Measurements from ENCODE around the gene ZEB2.

ZEB2 gene

DNA sequence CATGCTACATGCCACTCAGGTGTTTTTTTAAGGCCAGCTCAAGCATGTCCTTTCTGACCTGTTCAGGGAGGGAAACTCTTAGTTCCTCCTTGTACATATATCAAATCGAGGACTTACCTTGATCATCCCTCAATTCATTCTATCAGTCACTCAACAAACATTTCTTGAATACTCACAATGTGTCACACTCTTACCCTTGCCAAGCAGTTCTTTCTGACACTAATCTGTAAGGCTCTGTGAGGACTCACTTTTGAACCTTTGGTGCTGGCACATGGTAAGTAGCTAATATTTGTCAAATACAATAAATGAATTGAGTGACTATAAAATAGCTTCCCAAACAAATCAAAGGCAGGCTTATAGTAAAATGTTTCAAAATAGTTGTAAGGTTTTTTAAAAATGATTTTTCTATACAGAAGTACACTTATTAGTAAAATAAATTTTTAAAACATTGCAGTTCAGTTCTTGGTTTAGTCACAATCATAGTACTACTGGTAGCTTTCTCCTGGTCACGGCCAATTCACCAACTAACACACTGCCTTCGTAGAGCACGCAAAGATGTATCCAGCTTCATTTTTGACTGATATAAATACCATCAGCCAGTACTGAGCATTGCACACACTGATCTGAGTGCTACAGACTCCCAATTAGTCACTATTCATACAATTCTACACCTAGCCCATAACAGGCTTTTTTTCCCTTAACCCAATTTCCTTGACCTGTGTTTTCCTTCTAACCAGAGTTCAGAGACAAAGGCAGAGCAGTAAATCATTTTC, 50.9 kb downstream of the ZEB2 start:
- DNase-seq = no peak

DNA sequence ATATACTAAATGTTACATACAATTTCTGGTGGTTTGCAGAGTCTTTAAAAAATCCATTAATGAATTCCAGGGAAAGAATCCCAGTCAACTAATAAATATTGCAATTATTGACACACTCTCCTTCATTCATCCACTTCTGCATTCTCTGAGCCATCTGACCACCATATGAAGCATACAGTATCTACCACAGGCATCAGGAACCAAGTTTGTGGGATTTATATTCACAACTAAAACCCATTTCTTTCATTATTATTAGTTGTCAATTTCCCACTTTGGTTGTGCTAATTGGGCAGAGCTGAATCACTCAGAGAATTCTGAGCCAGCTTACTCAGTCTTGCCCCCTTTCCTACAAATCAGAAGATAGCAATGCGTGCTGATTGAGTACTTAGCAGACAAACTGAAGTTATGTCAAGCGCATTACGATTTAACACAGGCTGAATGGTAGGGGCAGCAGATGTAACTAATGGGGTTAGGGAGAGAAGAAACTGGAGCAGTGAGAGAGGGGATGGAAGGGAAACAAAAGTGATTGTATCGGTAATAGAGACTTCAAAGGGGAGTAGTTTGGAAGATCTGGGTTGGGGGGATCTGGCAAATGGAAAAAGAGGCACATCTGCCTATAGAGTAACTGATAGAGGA, 52.3 kb downstream of the ZEB2 start:
- no peak for DNase-seq

DNA sequence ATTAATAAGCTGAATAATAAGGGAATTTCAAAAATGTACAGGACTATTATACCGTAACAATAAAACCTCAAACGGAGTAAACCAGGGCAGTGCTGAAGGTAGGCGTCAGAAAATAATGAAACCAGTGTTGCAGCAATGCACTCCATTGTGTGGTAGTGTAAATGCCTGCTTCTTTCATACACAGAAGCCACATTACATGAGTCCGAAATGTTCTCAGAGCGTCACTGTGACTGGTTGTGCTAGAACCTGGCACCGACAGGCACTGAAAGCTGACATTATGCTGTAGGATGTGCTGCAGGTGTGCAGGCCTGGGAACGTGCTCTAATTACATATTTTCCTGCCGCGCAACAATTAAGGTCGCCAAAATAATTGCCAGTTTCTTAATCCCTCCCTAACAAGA, 53.3 kb downstream of the ZEB2 start:
- DNase-seq = no peak

DNA sequence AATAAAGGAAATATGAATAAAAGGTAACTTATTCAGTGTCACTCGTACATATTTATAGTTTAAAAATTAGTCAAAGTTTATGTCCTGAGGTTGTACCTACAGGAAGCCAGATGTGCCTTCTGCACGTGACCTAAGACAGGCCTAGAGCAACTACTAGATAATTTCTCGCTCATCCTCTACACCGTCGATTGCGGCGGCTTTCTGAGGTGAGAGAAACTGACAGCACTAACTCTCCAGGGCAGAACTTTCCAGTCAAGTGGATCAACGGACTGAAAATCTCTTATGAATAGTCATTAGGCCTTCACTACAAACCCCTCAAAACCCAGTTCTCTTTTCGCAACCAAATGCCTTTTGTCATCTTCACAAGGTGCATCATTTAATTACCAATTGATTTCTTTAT, 54.2 kb downstream of the ZEB2 start:
- DNase-seq = no peak

DNA sequence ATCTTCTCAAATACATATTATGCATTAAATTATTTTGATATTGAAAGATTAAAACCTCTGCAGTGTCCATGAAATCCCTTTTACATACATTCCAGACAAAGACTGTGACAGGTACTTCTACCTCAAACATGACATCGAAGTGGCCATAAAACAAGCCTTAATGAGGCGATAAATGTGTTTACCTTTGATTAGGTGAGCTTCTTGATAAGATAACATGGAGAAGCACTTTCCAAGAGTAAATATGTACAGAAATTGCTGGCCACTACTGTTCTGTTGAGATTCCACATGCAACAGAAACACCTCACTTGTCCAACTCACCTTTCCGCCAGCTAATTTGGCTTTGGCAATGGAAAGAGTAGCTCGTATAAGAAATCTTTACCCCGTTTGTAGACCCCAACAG, 55.2 kb downstream of the ZEB2 start:
- no peak for DNase-seq

DNA sequence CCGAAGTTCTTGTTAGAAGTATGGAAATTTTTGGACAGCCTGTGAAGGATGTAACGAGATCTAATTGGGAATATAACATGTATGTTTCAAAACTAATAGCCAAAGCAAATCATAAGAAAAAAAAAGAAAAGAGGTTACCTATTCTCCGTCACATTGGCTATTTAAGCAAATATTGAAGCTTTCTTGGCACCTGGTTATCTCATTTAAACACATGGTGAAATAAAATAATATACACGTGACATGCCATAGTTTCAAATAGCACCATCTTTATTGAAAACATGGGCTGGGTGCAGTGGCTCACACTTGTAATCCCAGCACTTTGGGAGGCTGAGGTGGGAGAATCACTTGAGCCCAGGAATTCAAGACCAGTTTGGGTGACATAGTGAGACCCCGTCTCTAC, 56.7 kb downstream of the ZEB2 start:
- no peak for DNase-seq

DNA sequence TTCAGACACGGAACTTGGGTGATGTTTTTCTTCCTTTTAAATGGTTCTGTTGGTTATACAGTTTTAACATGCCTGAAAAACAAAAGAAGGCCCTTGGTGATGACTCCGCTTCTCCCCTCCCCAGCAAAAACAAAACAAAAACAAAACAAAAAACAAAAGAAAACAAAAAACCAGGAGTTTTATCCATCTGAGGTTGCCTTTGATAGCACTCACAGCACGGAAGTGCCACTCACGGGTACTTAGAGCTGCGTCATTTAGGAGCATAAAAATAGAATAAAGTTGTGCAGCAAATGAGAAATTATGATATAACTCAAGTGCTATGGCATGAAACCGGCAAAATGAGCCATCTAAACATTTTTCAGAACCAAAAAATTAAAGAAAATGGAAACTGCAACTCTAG, 57.7 kb downstream of the ZEB2 start:
- no peak for DNase-seq

DNA sequence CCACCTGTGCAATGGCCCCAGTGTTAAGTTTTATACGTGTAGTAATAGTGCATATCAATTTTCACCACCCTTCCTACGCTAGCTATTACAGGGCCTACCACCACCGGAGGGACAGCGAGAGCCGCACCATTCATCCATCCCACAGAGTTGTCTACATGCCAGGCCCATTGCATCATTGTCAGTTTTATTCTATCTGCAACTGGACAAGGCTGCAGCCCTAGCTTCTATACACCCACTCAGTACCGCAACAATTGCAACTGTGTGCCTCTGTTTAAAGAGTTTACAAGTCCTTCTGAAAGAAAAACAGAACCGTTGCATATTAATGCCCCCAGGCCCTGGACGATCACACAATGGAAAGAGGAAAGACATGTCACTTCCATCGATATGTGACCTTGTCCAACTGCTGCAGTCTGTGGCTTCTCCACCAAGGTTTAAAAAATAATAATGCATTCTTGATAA, 58.6 kb downstream of the ZEB2 start:
- DNase-seq = no peak

DNA sequence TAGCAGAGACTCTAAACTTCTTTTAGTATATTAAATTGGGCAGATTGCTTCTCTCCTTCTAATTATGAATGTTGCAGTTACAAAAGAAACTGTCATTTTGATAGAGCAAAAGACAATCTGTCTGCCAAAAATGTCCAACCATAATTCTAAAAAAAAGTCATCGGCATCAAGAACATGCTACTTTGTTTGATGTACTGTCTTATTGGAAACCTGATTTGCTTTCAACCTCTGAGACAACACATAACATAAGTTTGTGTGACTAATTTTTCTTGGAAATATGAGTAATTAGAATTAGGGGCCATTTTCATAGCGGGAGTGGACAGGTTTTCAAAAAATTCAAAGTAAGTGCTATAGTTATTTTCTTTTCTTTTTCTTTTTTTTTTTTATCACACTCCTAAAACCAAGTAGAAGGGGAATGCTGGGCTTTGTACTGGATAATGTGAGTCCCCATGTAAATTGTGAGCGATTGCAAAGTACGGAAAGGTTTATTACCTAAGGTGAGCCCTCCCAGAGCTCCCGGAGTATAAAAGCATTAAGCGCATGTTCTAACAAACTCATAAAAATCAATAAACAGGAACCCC, 59.1 kb downstream of the ZEB2 start:
- DNase-seq = no peak

DNA sequence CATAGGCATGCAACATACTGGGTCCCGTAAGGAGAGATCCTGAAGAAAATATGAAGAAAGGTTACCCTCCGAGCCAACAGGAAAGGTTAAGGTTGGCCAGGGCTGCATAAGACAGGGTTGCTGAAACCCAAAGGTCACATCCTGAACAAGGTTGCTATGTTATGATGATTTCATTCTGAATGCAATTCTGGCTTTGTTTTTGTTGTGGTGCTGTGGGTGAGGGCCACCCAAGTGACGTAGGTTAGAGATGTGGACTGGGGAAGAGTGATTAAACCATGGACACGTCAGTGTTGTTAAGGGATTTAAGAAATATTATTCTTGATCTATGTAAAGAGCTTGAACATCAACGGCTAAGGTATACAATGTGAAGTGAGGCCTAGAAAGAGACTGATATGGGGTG, 60.0 kb downstream of the ZEB2 start:
- no peak for DNase-seq

DNA sequence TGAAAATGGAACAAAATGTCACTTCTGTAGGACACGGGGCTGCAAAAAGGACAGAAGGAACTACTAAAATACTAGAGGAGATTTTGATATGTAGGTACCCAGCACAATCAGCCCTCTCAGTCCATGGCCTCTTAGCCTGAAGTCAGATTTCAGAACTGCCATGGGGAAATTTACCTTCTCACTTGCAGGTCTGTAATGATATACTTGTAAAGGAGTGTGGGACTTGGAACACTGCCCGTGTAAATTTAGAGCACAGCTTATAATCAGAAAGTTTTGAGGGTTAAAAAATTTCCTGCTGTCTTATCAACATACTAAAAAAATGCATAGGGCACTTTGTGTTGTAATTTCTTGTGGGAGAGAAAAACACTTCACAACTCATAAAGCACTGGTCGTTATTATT, 60.6 kb downstream of the ZEB2 start:
- no peak for DNase-seq

DNA sequence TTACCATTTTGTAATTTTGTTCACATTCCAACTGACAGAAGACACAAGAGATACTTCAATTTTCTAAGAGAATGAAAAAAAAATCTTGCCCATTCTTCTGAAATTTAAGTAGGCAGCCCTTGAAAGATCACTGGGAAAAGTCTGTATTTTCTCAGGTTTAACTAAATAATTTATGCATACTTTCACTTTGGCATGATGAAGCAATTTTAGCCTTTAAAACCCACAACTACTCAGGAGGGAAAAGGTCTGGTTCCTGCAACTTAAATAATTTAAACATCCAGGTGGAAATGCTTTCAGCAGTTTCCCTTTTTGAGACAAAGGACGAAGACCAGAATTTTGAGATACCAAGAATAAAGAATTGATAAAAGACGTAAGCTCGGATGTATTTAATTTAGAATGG, 61.4 kb downstream of the ZEB2 start:
- no peak for DNase-seq

DNA sequence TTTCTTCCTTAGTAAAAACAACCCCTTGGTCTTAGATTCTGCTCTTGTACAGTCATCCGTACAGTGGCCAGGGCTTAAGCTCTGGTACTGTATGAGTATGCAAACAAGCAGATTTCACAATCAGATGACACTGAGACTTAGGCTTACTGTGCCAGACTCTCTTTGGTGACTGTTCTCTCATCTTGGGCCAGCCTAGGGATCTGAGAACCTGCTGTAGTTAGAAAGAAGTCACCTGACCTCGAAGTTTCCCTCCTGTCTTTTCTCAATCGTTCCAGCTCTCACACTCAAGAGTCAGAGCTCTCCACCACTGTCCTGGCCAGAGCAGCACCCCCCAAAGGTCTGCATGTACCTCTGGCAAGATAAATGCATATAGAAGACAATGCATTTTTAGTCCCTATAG, 63.2 kb downstream of the ZEB2 start:
- no peak for DNase-seq

DNA sequence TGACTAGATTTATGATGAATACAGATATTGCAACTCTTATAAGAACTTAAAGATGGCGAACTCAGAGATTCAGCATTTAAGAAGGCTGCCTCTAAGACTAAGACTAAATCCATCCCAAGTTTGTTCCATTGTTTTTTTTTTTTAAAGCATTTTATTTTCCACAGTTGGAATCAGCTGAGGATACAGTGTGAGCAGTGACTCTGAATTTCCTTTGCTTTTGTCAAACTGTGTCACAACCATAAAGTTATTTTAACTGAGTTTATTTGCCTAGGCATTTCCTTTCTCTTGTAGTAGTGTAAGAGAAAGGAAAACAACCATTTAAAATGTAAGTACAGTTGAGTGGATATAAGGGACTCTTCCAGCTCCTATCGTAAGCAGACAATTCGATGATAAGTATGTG, 63.9 kb downstream of the ZEB2 start:
- DNase-seq = no peak

DNA sequence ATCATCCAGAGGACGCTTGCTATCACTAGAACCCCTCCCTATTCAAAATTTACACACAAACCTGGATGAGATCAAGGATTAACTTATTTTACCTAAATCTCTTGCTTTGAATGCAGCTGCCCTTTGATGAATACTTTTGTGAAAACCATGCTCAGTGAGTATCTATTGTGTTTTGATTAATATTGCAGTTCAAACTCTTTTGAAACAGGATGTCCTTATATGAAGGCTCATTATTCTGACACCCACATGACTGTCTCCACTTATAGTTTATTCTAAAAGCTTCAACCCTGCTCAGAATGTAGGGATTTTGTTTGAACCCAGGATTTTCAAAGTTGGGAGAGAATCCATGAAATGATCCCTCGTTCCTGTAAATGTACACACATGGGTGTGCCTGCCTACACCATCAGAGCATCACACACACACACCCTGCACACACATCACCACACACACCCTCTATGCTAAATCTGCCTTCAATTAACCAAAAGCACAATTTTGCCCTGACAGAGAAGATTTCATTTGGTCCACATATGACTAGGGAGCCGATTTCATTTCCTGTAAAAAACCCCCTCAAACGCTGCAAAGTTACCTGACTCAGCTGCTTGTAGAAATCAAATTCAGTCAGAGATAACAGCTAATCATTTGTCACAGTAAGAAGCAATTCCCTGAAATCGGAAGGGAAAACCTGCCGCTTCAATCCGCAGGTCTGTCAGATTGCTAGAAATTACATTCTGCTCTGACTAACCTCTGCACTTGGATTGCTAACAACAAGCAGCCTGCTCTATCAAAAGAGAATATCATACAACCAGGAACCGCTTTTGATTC, 65.2 kb downstream of the ZEB2 start:
- no peak for DNase-seq

DNA sequence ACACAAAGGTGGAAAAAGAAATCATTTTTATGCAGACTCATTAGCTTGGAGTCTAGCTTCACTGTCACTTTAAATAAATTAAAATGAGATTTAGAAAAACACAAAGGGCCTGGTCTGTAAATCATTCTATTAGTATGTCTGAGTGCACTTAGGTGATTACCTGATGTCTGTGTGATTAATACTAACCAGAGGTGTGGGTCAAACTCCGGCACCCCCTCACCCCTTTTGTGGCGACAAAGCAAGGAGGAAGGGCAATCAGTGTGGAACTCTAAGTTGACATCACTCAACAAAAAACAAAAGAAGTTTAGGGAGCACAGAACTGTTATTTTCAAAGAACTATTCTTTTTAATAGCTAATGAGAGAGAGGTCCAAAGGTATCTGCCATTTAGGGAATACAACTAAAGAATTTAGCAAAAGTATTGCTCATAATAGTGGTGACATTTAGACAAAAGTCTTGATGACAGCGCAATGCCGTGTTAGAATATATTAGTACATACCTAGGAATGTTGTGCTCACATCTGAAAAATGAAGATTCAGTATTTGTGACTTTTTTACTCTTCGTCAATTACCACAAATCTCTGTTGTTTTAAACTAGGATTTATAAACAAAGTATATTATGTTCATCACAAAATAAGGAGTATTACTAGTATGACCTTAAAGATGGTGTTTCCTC, 66.3 kb downstream of the ZEB2 start:
- no peak for DNase-seq

DNA sequence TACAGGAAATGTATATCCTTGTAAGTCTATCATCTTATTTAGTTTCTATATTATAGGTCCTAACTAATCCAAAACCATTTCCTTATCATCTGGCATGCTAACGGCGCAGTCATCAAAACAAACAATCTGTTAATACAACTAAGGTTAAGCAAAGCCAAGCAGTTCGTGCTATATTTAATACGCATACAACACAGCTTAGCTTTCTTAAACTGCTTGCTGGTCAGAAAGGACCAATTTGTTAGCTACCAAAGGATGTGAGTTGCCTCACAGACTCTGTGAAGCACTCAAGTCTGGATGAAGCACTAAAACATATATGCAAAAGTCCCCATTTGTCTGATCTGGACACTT, 67.0 kb downstream of the ZEB2 start:
- no peak for DNase-seq

DNA sequence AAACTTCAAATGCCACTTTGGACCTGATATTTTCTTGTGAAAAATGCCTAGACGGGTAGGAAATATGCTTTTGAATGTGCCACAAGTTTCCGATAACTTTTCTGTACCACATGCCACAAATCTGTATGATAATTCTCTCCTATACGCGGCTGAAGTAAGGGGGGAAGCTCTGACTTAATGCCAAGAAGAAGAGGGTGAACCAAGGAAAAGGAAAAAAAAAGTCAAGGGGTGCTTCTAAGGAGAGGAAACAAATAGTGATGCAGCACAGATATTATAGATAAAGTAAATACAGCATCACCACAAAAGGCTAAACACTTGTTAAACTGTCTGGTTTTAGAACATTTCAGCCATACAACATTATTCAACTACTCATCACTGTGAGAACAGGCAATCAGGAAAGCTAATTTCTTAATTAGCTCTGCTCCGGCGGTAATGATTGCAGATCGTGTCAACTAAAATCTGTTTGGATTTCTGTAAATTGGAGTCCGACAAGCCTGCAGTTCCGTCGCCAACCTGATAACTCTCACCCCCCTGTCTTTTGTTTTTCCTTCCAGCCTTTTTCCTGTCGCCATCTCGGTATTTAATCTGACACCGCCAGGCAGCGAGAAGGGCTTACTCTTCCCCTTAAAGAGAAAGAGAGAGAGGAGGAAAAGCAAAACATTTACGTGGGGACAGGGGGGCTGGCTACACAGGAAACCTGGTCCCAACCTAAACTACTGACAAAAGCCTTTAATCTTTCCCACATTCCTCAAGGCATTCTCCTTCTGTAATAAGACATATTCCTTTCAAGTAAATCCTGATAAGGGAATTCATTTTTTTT, 67.5 kb downstream of the ZEB2 start:
- no peak for DNase-seq

DNA sequence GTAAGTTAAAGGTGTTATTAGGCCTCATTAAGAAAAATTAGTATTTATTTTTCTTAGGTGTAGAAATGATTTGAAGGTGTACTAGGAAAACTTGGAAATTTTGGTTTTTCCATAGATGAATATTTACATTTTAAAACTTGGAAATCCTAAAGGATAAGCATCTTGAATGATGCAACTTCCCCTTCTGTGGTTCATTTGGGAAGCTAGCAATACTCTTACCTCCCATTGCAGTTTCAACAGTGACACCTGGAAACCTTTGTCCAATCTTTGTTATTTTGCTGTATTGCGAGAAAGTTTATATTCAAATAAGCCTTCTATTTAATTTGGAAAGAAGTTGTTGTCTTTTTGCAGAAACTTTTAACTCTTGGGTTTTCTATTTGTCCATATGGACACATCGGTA, 68.5 kb downstream of the ZEB2 start:
- no peak for DNase-seq

DNA sequence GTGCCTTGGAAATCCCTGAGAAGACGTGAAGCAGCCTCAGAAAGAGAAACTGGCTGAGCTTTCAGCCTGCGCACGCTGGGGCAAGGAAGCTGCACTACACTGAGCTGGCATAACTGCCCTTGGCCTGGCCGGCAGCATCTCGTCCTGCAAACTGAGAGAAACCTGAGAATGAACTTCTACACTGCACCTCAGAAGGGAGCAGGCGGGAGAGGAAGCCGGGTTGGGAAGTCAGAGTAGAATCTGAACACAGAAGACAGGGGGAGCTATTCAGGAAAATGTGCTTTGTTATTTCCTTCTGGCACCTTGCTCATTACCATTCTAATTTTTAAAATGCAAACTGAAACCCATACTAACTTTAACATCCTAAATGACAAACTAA, 70.9 kb downstream of the ZEB2 start:
- DNase-seq = no peak

DNA sequence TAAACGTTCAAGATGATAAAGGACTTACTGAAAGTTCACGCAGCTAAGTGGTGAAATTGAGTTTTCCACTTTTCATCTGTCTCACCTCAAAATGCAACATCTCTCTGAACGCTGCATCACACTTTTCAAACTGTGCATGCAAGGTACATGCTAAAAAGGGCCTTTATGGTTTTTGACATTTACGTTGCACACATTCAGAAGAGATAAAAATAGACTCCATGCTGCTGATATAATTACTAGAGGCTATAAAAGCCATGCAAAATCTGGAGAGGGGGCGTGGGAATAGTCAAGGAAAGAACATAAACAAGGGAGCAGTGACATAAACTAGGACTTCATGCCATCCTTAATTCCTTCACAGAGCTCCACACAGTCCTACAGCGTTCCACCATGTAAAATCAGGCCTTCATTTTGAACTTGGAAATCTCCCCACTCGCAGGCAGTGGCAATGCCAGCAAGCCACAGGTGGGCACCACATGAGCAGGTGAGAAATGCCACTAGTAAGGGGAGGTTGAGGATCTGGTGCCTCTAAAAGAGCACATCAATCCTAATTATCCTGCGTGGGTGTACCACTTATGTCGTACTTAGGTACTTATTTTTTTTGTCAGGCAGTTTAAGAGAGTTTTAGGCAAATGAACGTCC, 71.4 kb downstream of the ZEB2 start:
- no peak for DNase-seq

DNA sequence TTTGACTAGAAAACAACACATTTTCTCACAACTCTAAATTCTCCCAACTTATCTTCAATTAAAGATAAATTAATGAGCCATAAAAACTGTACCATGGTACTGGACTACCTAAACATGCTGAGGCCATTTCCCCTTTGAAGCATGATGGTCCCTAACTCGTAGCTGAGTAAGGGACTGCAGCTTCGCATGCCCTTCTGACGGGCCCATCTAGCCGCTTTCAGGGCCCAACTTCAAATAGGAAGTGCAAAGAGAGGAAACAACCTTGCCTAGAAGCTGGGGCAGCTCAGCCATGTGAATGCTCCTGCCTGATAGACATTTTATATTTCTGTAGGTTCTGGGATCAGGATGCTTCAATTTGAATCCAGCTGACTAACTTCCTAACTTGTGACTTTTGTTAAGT, 72.4 kb downstream of the ZEB2 start:
- DNase-seq = no peak
